ENCODE measurements around the gene HOXD4. TPM values are rescaled to one million over a fixed set of nuclear protein-coding genes. Genes with fewer than 3 reads are reported as not detected.

Gene HOXD4
- total RNA-seq, 4 donors from 2014 or later, result 0.69 to 3.6 (median 1.3) TPM; not detected in 1

DNA sequence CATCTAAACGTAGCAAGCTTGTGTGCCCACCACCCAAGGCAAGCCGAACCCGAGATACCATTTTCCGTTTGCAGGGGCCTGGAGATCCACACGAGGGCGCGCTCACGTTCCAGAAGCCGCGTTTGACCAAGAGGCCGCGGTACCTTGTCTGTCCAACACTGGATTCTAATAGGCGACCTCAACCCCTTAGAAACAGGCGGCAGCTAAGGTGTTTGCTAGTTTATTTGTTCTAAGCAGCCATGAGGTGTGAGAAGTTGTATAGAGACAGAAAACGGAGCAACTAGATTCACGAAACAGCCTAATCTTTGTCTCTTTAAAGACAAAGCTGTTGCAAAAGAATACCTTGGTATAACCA lies 40.1 kb upstream of the HOXD4 start:
- Histone ChIP-seq H3K36me3 (no peaks in the 10 kb centered on the region), H3K27me3 (peaks cover 99% of the 10 kb centered on the region), H3K4me3 (no peak overlapping the region), H3K4me1 (peaks cover 0 to 36% (median 20%) of the 10 kb centered on the region in 3 donors), H3K27ac (no peak overlapping the region), H3K9me3 (no peaks in the 10 kb centered on the region)
- TF ChIP-seq POLR2AphosphoS5 (IDR thresholded peaks at IDR 0.05) (no peak), EP300 (IDR thresholded peaks at IDR 0.05) (no peak), POLR2A (IDR thresholded peaks at IDR 0.05) (no peak)
- TF ChIP-seq, protein P1, sequence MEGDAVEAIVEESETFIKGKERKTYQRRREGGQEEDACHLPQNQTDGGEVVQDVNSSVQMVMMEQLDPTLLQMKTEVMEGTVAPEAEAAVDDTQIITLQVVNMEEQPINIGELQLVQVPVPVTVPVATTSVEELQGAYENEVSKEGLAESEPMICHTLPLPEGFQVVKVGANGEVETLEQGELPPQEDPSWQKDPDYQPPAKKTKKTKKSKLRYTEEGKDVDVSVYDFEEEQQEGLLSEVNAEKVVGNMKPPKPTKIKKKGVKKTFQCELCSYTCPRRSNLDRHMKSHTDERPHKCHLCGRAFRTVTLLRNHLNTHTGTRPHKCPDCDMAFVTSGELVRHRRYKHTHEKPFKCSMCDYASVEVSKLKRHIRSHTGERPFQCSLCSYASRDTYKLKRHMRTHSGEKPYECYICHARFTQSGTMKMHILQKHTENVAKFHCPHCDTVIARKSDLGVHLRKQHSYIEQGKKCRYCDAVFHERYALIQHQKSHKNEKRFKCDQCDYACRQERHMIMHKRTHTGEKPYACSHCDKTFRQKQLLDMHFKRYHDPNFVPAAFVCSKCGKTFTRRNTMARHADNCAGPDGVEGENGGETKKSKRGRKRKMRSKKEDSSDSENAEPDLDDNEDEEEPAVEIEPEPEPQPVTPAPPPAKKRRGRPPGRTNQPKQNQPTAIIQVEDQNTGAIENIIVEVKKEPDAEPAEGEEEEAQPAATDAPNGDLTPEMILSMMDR (IDR thresholded peaks at IDR 0.05), result peak in 1 of 4 experiments; percentile 57
- 1 to 6% methylated on average over 11 to 16 of the region's 16 CpGs for WGBS, 2 donors (ENCODE audit: low coverage in 1 of 2)
- ATAC-seq, result no peak

GRCh38 chr2:176111846-176112374 lies 39.4 kb upstream of the HOXD4 start:
- WGBS, 2 donors (ENCODE audit: low coverage in 1 of 2), result 0 to 6% methylated on average over 5 to 10 of the region's 29 CpGs
- peaks cover 99% of the 10 kb centered on the region for H3K27me3 ChIP-seq

GRCh38 chr2:176112375-176113302 lies 38.7 kb upstream of the HOXD4 start:
- no peaks in the 10 kb centered on the region for H3K36me3 ChIP-seq
- TF ChIP-seq POLR2AphosphoS5 (IDR thresholded peaks at IDR 0.05) (no peak), EP300 (IDR thresholded peaks at IDR 0.05) (no peak), POLR2A (IDR thresholded peaks at IDR 0.05) (no peak)
- TF ChIP-seq, protein P1 (IDR thresholded peaks at IDR 0.05), result no peak
- peaks cover 100% of the 10 kb centered on the region for H3K27me3 ChIP-seq
- H3K27ac ChIP-seq, result no peak overlapping the region
- H3K4me3 ChIP-seq, result no peak overlapping the region
- no peak for ATAC-seq
- peaks cover 0 to 25% (median 11%) of the 10 kb centered on the region in 3 donors for H3K4me1 ChIP-seq
- 0 to 13% methylated on average over 6 to 8 of the region's 40 CpGs for WGBS, 2 donors (ENCODE audit: low coverage in 1 of 2)
- H3K9me3 ChIP-seq, result no peaks in the 10 kb centered on the region

More at GRCh38 chr2:176111846-176112374, 39.4 kb upstream of the HOXD4 start:
- no peak for TF ChIP-seq POLR2A (IDR thresholded peaks at IDR 0.05)
- TF ChIP-seq, protein P1 (IDR thresholded peaks at IDR 0.05), result no peak
- no peak for TF ChIP-seq EP300 (IDR thresholded peaks at IDR 0.05)
- no peak for TF ChIP-seq POLR2AphosphoS5 (IDR thresholded peaks at IDR 0.05)
- Histone ChIP-seq H3K36me3 (no peaks in the 10 kb centered on the region), H3K4me3 (no peak overlapping the region), H3K4me1 (peaks cover 0 to 32% (median 15%) of the 10 kb centered on the region in 3 donors), H3K27ac (no peak overlapping the region), H3K9me3 (no peaks in the 10 kb centered on the region)
- no peak for ATAC-seq

GRCh38 chr2:176114120-176114929 lies 37.0 kb upstream of the HOXD4 start:
- H3K9me3 ChIP-seq, result no peaks in the 10 kb centered on the region
- H3K27ac ChIP-seq, result no peak overlapping the region
- TF ChIP-seq POLR2A (IDR thresholded peaks at IDR 0.05), result no peak
- TF ChIP-seq EP300 (IDR thresholded peaks at IDR 0.05), result no peak
- TF ChIP-seq, protein P1 (IDR thresholded peaks at IDR 0.05), result no peak
- TF ChIP-seq POLR2AphosphoS5 (IDR thresholded peaks at IDR 0.05), result no peak
- WGBS, 2 donors (ENCODE audit: low coverage in 1 of 2), result 9 to 16% methylated on average over 8 to 20 of the region's 26 CpGs
- H3K36me3 ChIP-seq, result no peaks in the 10 kb centered on the region
- peaks cover 100% of the 10 kb centered on the region for H3K27me3 ChIP-seq
- no peak overlapping the region for H3K4me3 ChIP-seq
- H3K4me1 ChIP-seq, result peaks cover 0 to 9% (median 0%) of the 10 kb centered on the region in 3 donors
- no peak for ATAC-seq

All from gastroesophageal sphincter (tissue), 4 donors.